Measurements from ENCODE around the gene DCAF5. TPM values are rescaled to one million over a fixed set of nuclear protein-coding genes. Genes with fewer than 3 reads are reported as not detected.
A peak's percentile ranks its signal among the peaks of the same experiment; 100 is the strongest.

The DCAF5 gene
- 10 to 100 TPM; 31.8 to 60.0 (median 38.5) TPM for total RNA-seq

- WGBS, 2 donors: 1 to 2% methylated on average over 21 to 24 of the region's 26 CpGs
- DNase-seq (ENCODE audit: low spot score in 2 of 2): peak; percentile 95 to 98
Observed at GRCh38 chr14:69152902-69153151, at the start of gene DCAF5. DCAF5 (minus strand) TSS chr14:69153119; CDS start chr14:69152978, 141 bp downstream.

GRCh38 chr14:69199786-69200185 lies 46.9 kb upstream of the DCAF5 start:
- TF ChIP-seq CTCF (IDR thresholded peaks at IDR 0.05) (no peak), POLR2A (IDR thresholded peaks at IDR 0.05) (no peak)
- 88 to 90% methylated on average over 10 of the region's 10 CpGs for WGBS, 2 donors
- no peak overlapping the region for H3K4me3 ChIP-seq (ENCODE audit: low read depth, poor library complexity, severe bottlenecking)
- no peak for DNase-seq (ENCODE audit: low spot score in 2 of 2)
- intact Hi-C loops (cut with DNase I; ENCODE audit: low total_unique reads): no loop called here

More at GRCh38 chr14:69152902-69153151, at the start of gene DCAF5:
- TF ChIP-seq POLR2A (IDR thresholded peaks at IDR 0.05): no peak
- no peak for TF ChIP-seq CTCF (IDR thresholded peaks at IDR 0.05)
- intact Hi-C loops (cut with DNase I; ENCODE audit: low total_unique reads): no loop called here
- peak within 1 kb of the TSS; percentile 93 for H3K4me3 ChIP-seq (ENCODE audit: low read depth, poor library complexity, severe bottlenecking)

GRCh38 chr14:69193721-69194120 lies 40.8 kb upstream of the DCAF5 start:
- 90 to 93% methylated on average over 5 of the region's 5 CpGs for WGBS, 2 donors
- intact Hi-C loops (cut with DNase I; ENCODE audit: low total_unique reads): no loop called here
- no peak for TF ChIP-seq POLR2A (IDR thresholded peaks at IDR 0.05)
- TF ChIP-seq CTCF (IDR thresholded peaks at IDR 0.05): no peak
- DNase-seq (ENCODE audit: low spot score in 2 of 2): no peak
- no peak overlapping the region for H3K4me3 ChIP-seq (ENCODE audit: low read depth, poor library complexity, severe bottlenecking)

- WGBS, 2 donors: 1% methylated on average over 43 to 49 of the region's 58 CpGs
- intact Hi-C loops (cut with DNase I; ENCODE audit: low total_unique reads): no loop called here
- DNase-seq (ENCODE audit: low spot score in 2 of 2): peak; percentile 82 to 97
Observed at GRCh38 chr14:69191340-69192111, 38.6 kb upstream of the DCAF5 start, which contains the start of gene EXD2. EXD2 (plus strand) TSS chr14:69191498; CDS start chr14:69209471, 17,973 bp downstream.

GRCh38 chr14:69190191-69190590 lies 37.3 kb upstream of the DCAF5 start:
- intact Hi-C loops (cut with DNase I; ENCODE audit: low total_unique reads): no loop called here
- 75 to 81% methylated on average over 2 of the region's 2 CpGs for WGBS, 2 donors
- no peak for DNase-seq (ENCODE audit: low spot score in 2 of 2)
- no peak overlapping the region for H3K4me3 ChIP-seq (ENCODE audit: low read depth, poor library complexity, severe bottlenecking)
- no peak for TF ChIP-seq POLR2A (IDR thresholded peaks at IDR 0.05)
- TF ChIP-seq CTCF (IDR thresholded peaks at IDR 0.05): no peak

More at GRCh38 chr14:69191340-69192111, 38.6 kb upstream of the DCAF5 start, which contains the start of gene EXD2:
- peak within 1 kb of the TSS; percentile 85 for H3K4me3 ChIP-seq (ENCODE audit: low read depth, poor library complexity, severe bottlenecking)
- TF ChIP-seq POLR2A (IDR thresholded peaks at IDR 0.05): no peak
- no peak for TF ChIP-seq CTCF (IDR thresholded peaks at IDR 0.05)
